GM19099 (cell line): ENCODE measurements around the gene MFAP3.
A peak's percentile ranks its signal among the peaks of the same experiment; 100 is the strongest.

Source experiments
- POLR2A ChIP-seq: IDR thresholded peaks from 3 replicates; pipeline ENCODE4 v1.6.1; 2011; ENCODE audit warnings: low read depth; ENCODE audit not compliant: insufficient read length; ENCODE audit errors: extremely low read depth

Gene MFAP3

DNA sequence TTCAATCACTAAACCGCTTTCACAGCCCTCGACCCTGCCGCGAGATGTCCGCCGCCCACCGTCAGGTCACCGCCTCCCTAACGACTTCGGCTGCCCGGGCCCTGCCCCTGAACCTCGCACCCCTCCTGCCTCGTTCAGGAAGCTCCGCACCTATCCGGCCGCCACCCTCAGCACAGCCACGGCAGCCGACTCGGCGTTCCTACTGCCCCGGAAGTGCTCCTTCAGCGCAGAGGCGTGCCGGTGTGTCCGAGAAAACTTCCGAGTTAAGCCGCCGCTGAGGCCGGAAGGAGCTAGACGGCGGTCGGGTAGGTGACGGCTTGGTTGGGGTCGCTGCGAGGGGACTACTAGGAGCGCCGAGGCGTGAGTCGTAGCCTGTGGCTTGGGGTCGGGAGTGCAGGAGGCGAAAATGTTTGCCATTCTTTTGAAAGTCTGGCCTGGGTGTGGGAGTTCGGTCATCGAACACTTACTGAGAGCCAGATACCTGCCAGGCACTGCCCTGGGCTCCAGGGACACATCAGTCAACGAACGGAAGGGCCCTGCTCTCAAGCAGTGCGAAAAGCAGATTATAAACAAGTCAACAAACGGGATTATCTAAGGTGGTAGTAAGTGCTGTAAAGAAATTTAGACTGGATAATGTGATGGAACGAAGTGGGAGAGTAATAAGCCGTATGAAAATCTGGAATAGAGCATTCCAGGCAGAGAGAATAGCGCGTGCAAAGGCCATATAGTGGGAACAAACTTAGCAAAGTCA lies at the start of gene MFAP3, which contains the start of gene FAM114A2:
Gene MFAP3 (plus strand): TSS at position 261 of the 751 bp plus-strand sequence. CDS start 10,756 bp downstream, outside the sequence.
Gene FAM114A2 (minus strand): TSS at position 204 of the 751 bp plus-strand sequence. CDS start 3,957 bp downstream, outside the sequence.
- peak; percentile 96 for TF ChIP-seq POLR2A

DNA sequence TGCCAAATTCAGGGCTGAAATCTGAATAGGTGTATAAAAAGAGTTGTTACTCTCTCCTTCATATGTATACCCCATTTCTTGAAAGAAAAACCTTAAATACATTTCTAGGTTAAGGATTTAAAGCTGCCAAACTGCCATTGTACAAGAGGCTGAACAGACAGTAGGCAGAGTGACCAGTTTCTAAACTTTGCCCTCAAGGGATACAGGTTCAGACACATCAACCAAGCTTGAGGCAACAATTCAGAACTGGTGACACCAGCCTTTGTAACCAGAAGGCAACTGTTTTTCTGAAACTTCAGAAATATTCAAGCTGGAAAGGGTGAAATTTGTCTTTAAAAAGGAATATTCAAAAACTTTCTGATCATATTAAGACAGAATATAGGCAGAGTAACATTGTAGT lies 47.6 kb upstream of the MFAP3 start:
- TF ChIP-seq POLR2A, result no peak

DNA sequence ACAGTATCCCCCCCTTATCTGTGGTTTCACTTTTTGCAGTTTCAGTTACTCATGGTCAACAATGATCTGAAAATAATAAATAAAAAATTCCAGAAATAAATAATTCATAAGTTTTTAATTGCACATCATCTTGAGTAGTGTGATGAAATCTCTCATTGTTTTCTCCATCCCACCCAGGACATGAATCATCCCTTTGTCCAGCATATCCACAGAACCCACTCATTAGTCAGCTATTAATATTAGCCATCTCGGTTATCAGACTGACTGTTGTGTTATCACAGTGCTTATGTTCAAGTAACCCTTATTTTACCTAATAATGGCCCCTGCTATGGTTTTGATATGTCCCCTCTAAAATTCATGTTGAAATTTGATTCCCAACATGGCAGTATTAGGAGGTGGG lies 40.8 kb upstream of the MFAP3 start:
- no peak for TF ChIP-seq POLR2A

DNA sequence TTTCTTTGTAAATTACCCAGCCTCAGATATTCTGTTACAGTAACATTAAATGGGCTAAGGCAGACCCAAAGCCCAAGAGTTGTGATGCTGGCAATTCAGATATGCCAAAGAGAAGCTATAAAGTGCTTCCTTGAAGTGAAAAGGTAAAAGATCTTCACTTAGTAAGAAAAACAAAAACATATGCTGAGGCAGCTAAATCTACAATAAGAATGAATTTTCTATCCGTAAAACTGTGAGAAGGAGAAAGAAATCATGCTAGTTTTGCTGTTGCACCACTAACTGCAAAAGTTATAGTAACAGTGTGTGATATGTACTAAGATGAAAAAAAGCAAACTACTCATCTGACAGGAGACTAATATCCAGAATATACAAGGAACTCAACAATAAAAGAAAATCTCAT lies 40.0 kb upstream of the MFAP3 start:
- no peak for TF ChIP-seq POLR2A

DNA sequence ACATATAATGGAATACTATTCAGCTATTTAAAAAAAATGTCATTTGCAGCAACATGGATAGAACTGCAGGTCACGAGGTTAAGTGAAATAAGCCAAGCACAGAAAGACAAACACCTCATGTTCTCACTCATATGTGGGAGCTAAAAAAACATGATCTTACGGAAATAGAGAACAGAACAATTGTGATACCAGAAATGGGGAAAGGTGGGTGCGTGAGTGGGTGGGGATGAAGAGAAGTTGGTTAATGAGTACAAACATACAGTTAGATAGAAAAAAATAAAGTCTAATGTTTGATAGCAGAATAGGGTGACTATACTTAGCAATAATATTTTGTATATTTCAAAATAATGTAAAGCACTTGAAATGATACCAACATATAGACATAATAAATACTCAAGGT lies 38.8 kb upstream of the MFAP3 start:
- no peak for TF ChIP-seq POLR2A

DNA sequence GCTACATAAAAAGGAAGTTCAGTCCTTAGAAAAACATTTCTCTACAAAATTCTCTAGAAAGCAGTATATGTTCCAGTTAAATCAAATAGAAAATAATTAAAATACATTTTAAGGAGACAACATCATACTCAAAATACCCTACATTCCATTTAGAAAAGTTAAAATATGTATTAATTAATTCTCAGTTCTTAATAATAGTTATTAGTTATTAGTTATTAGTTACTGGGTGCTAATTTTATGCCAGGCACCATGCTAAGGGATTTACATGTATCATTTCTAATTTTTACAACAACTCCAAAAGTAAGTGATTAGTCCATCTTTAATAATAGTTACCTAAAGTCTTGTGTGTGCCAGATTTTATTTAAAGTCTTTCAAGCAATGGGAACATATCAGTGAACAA lies 38.1 kb upstream of the MFAP3 start:
- no peak for TF ChIP-seq POLR2A

DNA sequence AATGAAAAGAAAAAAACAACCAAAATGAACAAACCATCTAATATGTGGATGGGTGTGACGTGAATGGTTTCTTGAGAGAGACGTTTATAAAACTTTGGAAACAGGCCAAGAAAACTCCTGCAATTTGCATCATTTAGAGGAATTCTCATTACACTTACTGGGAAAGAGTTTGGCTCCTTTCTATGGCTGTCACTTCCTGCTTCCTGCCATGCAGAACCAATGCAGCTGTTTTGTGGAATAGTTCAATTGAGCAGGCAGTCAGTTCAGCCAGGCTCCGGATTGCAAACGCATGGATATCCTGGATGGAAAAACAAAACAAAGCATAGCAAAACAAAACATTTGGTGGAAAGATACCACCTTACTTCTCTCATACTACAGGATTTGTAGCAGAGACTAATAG lies 36.7 kb upstream of the MFAP3 start:
- no peak for TF ChIP-seq POLR2A

DNA sequence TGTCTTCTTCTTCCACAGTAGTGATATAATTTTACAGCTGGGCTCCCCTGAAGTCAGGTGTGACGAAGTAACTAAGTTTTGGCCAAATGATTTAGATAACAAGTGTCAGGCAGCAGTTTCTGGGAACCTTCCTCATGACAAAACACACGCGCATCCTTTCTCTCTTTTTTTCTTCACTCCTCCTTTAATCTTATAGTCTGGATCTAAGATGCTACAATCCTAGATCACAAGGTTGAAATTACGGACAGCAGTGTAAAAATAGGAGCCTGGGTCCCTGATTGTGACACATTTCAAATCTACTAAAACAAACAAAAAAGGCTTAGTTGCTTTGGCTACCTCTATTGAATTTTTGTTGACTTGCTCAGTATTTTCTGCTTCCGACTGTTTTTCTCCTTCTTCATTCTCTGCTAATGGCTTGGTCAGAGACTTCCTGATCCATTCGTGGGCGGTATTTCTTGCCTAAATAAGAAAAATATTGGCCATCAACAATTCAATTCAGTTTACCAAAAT lies 36.2 kb upstream of the MFAP3 start:
- no peak for TF ChIP-seq POLR2A

DNA sequence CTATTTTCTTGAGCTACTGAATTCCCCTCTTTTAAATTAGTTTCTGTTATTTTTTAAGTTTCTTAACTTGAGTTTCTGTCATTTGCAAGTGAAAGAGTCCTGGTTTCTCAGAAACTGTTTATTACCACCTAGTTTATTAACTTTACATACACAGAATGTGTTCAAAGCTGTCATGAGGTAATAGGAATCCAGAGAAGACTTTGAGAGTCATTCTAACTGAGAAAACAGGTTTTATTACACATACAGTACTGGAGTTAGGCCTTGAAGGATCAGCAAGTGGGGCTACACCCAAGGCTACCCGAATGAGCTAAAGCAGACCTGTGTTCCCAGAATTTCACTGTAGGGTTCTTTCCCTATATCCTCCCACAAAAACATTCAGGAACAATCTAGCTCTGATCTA lies 33.1 kb upstream of the MFAP3 start:
- TF ChIP-seq POLR2A, result no peak

DNA sequence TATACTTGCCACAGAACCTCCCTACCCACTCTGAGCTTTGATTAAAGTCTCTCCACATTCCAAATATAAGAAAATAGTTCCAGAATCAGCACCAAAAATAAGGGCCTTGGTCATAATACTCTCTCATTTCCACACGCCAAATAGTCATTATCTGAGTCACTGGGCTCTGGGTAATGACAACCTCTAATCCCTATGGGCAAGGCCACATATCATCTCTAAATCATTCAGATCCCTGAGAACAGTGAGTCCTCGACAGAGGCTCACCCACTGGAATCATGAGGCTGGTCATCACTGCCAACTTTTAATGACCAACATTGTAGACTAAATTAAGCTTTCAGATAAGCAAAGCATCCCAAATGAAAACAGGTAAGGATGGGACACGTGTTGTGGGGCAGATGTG lies 28.1 kb upstream of the MFAP3 start:
- no peak for TF ChIP-seq POLR2A

DNA sequence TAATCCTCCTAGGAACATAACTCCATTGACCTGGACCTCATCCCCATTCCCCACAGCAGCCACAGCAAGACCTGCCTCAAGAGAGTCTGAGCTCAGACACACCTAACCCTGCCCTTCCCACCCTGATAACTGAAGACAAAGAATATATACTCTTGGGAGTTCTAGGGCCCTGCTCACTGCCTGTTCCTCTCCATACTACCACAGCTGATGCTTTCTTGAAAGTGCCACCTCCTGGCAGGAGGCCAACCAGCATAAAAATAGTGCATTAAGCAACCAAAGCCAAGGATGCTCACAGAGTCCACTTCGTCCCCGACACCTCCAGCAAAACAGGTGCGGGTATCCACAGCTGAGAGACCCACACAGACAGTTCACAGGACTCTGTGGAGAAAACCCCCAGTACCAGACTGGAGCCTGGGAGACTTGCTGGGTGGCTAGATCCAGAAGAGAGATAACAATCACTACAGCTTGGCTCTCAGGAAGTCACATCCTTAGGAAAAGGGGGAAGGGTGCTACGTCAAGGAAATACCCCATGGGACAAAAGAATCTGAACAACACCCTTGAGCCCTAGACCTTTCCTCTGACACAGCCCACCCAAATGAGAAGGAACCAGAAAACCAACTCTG lies 23.6 kb upstream of the MFAP3 start:
- TF ChIP-seq POLR2A, result no peak

DNA sequence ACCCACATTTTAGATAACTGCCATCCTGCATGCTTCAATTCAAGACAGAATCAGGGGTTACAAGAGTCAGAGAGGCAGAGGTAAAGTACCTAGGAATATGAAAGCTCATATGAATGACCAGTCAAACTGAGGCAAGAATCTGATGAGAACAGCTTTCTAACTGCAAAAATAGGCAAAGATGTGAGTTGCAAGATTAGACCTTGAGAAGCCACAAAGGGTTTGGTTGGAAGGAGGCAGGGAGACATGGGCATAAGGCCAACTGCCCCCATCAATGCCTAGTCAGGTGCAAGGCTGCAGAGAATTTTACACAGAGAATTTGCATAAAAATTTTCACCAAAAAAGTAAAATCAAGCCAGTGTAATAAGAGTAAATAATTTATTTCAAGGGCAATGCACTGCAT lies 12.8 kb upstream of the MFAP3 start:
- TF ChIP-seq POLR2A, result no peak

DNA sequence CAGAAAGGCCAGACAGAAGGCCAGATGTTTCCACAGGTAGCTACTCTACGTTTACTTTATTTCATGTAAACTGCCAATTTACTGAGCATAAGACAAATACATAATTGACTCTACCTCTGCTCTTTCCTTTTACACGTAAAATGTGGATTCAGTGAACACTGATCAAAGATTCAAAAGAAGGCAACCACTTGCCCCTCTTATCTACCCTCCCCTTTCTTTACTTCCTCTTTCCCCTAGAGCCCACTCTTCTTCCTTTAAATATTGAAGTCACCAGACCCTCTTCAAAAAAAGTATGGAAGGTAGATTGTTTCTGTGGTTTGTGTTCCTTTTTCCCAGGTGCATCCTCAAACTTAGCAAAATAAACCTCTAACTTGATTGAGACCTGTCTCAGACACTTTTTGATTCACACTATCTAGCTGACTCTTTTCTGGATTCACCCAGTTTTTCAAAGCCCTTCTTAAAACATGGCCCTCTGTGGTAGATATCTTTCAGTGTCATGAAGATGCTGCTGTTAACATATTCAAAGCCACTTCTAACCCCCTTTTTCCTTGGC lies 6.8 kb upstream of the MFAP3 start:
- no peak for TF ChIP-seq POLR2A

DNA sequence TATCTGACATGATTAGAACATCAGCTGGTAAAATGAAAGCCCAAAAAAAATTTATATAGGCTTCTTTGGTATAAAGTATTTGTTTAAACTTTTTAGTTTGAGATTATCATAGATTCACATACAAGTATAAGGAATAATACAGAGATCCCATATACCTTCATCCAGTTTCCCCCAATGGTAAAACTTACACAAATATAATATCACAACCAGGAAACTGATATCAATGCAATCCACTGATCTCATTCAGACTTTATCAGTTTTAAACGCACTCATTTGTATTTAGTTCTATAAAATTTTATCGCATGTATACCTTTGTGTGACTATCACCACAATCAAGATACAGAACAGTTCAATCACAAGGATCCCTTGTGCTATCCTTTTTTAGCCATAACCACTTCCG lies 3.8 kb upstream of the MFAP3 start:
- no peak for TF ChIP-seq POLR2A

DNA sequence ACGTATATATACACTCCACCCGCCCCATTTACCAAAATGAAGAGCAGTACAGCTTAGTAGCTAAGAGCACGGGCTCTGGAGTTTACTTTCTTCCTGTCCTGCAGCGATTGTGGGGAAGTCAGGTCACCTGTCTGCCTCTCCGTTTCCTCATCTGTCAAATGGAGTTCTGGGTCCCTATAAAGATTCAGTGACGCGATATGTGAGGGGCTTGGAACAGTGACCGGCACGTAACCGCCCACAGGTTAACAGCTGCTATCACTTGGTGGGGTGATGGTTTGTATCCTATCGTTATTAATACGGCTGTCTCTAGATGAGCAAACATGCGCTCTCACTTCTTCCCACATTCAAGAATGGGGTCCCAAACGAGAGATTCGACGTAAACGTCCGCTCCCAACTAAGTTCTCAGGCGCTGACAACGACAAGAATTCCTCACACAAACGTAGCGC lies 483 bp upstream of the MFAP3 start:
- no peak for TF ChIP-seq POLR2A

DNA sequence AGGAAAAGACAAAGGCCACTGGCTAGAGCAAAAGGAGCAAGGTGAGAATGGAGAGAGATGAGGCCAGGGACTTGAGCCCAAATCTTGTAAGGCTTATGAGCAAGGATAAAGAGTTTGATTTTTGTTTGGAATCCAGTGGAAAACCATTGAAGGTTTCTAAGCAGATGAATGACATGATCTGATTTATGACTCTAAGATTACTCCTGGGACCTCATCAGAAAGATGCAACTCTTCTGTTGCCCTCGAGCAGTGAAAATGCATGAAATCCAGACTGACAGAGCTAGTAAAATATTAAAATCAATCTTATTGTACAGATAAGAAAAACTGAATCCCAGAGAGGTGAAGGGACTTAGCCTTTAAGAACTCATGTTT lies 677 bp downstream of the MFAP3 start:
- no peak for TF ChIP-seq POLR2A
